ENCODE measurements around the gene SSU72. TPM values are rescaled to one million over a fixed set of nuclear protein-coding genes. Genes with fewer than 3 reads are reported as not detected.

Gene SSU72
- total RNA-seq, 1 experiment from 2014 or later, result 96.2 TPM

GRCh38 chr1:1550087-1550486 lies 24.6 kb downstream of the SSU72 start:
- H3K4me1 Mint-ChIP-seq (ENCODE audit: low read depth, unreplicated experiment), result no peaks in the 10 kb centered on the region
- BruUV-seq (replicated peaks), result no TSS peak
- no peak for DNase-seq
- no peak for TF ChIP-seq CTCF (IDR thresholded peaks at IDR 0.05; ENCODE audit: insufficient read depth in 1 of 2, low read depth in 1 of 2, low read length in 1 of 2, severe bottlenecking in 1 of 2, unreplicated experiment in 1 of 2)
- H3K9me3 Mint-ChIP-seq (ENCODE audit: unreplicated experiment), result no peaks in the 10 kb centered on the region
- no peak overlapping the region for H3K4me3 ChIP-seq (ENCODE audit: low read depth, low read length)
- ChIA-PET CTCF (no interaction called here), POLR2A (no interaction called here)
- H3K27ac Mint-ChIP-seq (ENCODE audit: unreplicated experiment), result no peak overlapping the region
- H3K27me3 ChIP-seq (replicated peaks; ENCODE audit: control insufficient read depth, insufficient read depth, low read length), result no peaks in the 10 kb centered on the region
- no peaks in the 10 kb centered on the region for H3K9me3 ChIP-seq
- H3K27me3 Mint-ChIP-seq (ENCODE audit: insufficient read depth, unreplicated experiment), result no peaks in the 10 kb centered on the region
- H3K36me3 Mint-ChIP-seq (ENCODE audit: insufficient read depth, unreplicated experiment), result peaks cover 35% of the 10 kb centered on the region
- intact Hi-C loops (cut with micrococcal nuclease; ENCODE audit: unreplicated experiment), result no loop called here
- no peak overlapping the region for H3K4me3 Mint-ChIP-seq (ENCODE audit: unreplicated experiment)
- H3K36me3 ChIP-seq (ENCODE audit: control insufficient read depth, insufficient read depth, low read length), result no peaks in the 10 kb centered on the region; the same call in 1 of the 2 replicates
- H3K4me1 ChIP-seq, result no peaks in the 10 kb centered on the region

GRCh38 chr1:1548591-1548990 lies 26.1 kb downstream of the SSU72 start:
- H3K4me1 Mint-ChIP-seq (ENCODE audit: low read depth, unreplicated experiment), result no peaks in the 10 kb centered on the region
- CTCF ChIA-PET, result no interaction called here
- POLR2A ChIA-PET, result interaction anchor here (0.7 kb wide), 1 partner anchor 327 kb away, joined by 7 read pairs; no protein-coding TSS in a partner anchor
- no peak for TF ChIP-seq CTCF (IDR thresholded peaks at IDR 0.05; ENCODE audit: insufficient read depth in 1 of 2, low read depth in 1 of 2, low read length in 1 of 2, severe bottlenecking in 1 of 2, unreplicated experiment in 1 of 2)
- no peaks in the 10 kb centered on the region for H3K27me3 Mint-ChIP-seq (ENCODE audit: insufficient read depth, unreplicated experiment)
- Histone ChIP-seq H3K9me3 (no peaks in the 10 kb centered on the region), H3K4me3 (ENCODE audit: low read depth, low read length) (no peak overlapping the region), H3K27me3 (replicated peaks; ENCODE audit: control insufficient read depth, insufficient read depth, low read length) (no peaks in the 10 kb centered on the region), H3K4me1 (no peaks in the 10 kb centered on the region), H3K36me3 (ENCODE audit: control insufficient read depth, insufficient read depth, low read length) (no peaks in the 10 kb centered on the region; the same call in 1 of the 2 replicates)
- intact Hi-C loops (cut with micrococcal nuclease; ENCODE audit: unreplicated experiment), result no loop called here
- H3K9me3 Mint-ChIP-seq (ENCODE audit: unreplicated experiment), result no peaks in the 10 kb centered on the region
- peaks cover 29% of the 10 kb centered on the region for H3K36me3 Mint-ChIP-seq (ENCODE audit: insufficient read depth, unreplicated experiment)
- no peak overlapping the region for H3K4me3 Mint-ChIP-seq (ENCODE audit: unreplicated experiment)
- BruUV-seq (replicated peaks), result no TSS peak
- H3K27ac Mint-ChIP-seq (ENCODE audit: unreplicated experiment), result no peak overlapping the region
- DNase-seq, result no peak

- no peaks in the 10 kb centered on the region for H3K4me1 Mint-ChIP-seq (ENCODE audit: low read depth, unreplicated experiment)
- ChIA-PET POLR2A (no interaction called here), CTCF (no interaction called here)
- Histone ChIP-seq H3K4me3 (ENCODE audit: low read depth, low read length) (no peak overlapping the region), H3K4me1 (no peaks in the 10 kb centered on the region), H3K27me3 (replicated peaks; ENCODE audit: control insufficient read depth, insufficient read depth, low read length) (no peaks in the 10 kb centered on the region), H3K36me3 (ENCODE audit: control insufficient read depth, insufficient read depth, low read length) (no peaks in the 10 kb centered on the region; the same call in 1 of the 2 replicates), H3K9me3 (no peaks in the 10 kb centered on the region)
- no peak overlapping the region for H3K4me3 Mint-ChIP-seq (ENCODE audit: unreplicated experiment)
- H3K36me3 Mint-ChIP-seq (ENCODE audit: insufficient read depth, unreplicated experiment), result peaks cover 29% of the 10 kb centered on the region
- H3K27ac Mint-ChIP-seq (ENCODE audit: unreplicated experiment), result no peak overlapping the region
- TF ChIP-seq CTCF (IDR thresholded peaks at IDR 0.05; ENCODE audit: insufficient read depth in 1 of 2, low read depth in 1 of 2, low read length in 1 of 2, severe bottlenecking in 1 of 2, unreplicated experiment in 1 of 2), result no peak
- intact Hi-C loops (cut with micrococcal nuclease; ENCODE audit: unreplicated experiment), result no loop called here
- H3K9me3 Mint-ChIP-seq (ENCODE audit: unreplicated experiment), result no peaks in the 10 kb centered on the region
- no peak for DNase-seq
- no peaks in the 10 kb centered on the region for H3K27me3 Mint-ChIP-seq (ENCODE audit: insufficient read depth, unreplicated experiment)
- BruUV-seq (replicated peaks), result no TSS peak
Observed at GRCh38 chr1:1547476-1547875, 27.2 kb downstream of the SSU72 start.

All from Caco-2 (cell line).